ENCODE results near the gene MAGEA4.
"Not testable (repeated sequence)": the region's sequence is repeated elsewhere in the genome, so short reads cannot be mapped to it uniquely, and the experiment has no call there.

The MAGEA4 gene

GRCh38 chrX:151904989-151905388, 7.7 kb upstream of the MAGEA4 start:
- no peak for FAIRE-seq
- DNase-seq (ENCODE audit: insufficient read length, low spot score) = no peak
- TF ChIP-seq CTCF (IDR thresholded peaks at IDR 0.05; ENCODE audit: insufficient read depth, missing control alignments) = no peak

GRCh38 chrX:151912221-151912620, 468 bp upstream of the MAGEA4 start:
- DNase-seq (ENCODE audit: insufficient read length, low spot score) = no peak
- TF ChIP-seq CTCF (IDR thresholded peaks at IDR 0.05; ENCODE audit: insufficient read depth, missing control alignments) = no peak
- no peak for FAIRE-seq

- not testable (repeated sequence) for FAIRE-seq; DNase-seq (ENCODE audit: insufficient read length, low spot score)
Measured at GRCh38 chrX:151918736-151919135, 6.0 kb downstream of the MAGEA4 start.

- DNase-seq (ENCODE audit: insufficient read length, low spot score) = no peak
- TF ChIP-seq CTCF (IDR thresholded peaks at IDR 0.05; ENCODE audit: insufficient read depth, missing control alignments) = no peak
- FAIRE-seq = no peak
Measured at GRCh38 chrX:151919610-151920009, 6.9 kb downstream of the MAGEA4 start.

GRCh38 chrX:151920101-151920500, 7.4 kb downstream of the MAGEA4 start:
- no peak for TF ChIP-seq CTCF (IDR thresholded peaks at IDR 0.05; ENCODE audit: insufficient read depth, missing control alignments)
- FAIRE-seq = no peak

GRCh38 chrX:151920530-151920929, 7.8 kb downstream of the MAGEA4 start:
- TF ChIP-seq CTCF (IDR thresholded peaks at IDR 0.05; ENCODE audit: insufficient read depth, missing control alignments) = no peak
- FAIRE-seq (no peak), DNase-seq (ENCODE audit: insufficient read length, low spot score) (no peak)

More at GRCh38 chrX:151920101-151920500, 7.4 kb downstream of the MAGEA4 start:
- no peak for DNase-seq (ENCODE audit: insufficient read length, low spot score)

GRCh38 chrX:151921292-151921691, 8.6 kb downstream of the MAGEA4 start:
- TF ChIP-seq CTCF (IDR thresholded peaks at IDR 0.05; ENCODE audit: insufficient read depth, missing control alignments) = no peak
- FAIRE-seq (no peak), DNase-seq (ENCODE audit: insufficient read length, low spot score) (no peak)

GRCh38 chrX:151921866-151922265, 9.2 kb downstream of the MAGEA4 start:
- TF ChIP-seq CTCF (IDR thresholded peaks at IDR 0.05; ENCODE audit: insufficient read depth, missing control alignments) = no peak
- no peak for DNase-seq (ENCODE audit: insufficient read length, low spot score)
- FAIRE-seq = no peak
